RWPE1 (cell line): ENCODE results near the gene TM6SF1.
"Not testable (repeated sequence)": the region's sequence is repeated elsewhere in the genome, so short reads cannot be mapped to it uniquely, and the experiment has no call there.

Experiments
- CTCF ChIA-PET: fragments of 350-600 bp; sonication (Branson Sonifier 250); formaldehyde crosslinking; extraction: SDS; loops from one replicate; lab custom pipeline; 2021; lab: Yijun Ruan, JAX
- POLR2A ChIA-PET: fragments of 400-600 bp; formaldehyde crosslinking; extraction: SDS; loops from one replicate; lab custom pipeline; 2020; ENCODE audit warnings: antibody characterized with exemption; ENCODE audit not compliant: low non-redundant PET; lab: Yijun Ruan, JAX
- DNase-seq: peaks from one replicate; pipeline ENCODE4 v3.0.0; 2012; ENCODE audit warnings: low spot score
- H3K27ac ChIP-seq: fragments of 450-650 bp; 2 replicates; pipeline ENCODE4 v1.5.1; 2017
- TF ChIP-seq, protein P1 (sequence below): fragments of 450-650 bp; conservative IDR thresholded peaks from 2 replicates; pipeline ENCODE4 v1.5.1; 2017; ENCODE audit warnings: low read depth, mild to moderate bottlenecking

TM6SF1 gene

DNA sequence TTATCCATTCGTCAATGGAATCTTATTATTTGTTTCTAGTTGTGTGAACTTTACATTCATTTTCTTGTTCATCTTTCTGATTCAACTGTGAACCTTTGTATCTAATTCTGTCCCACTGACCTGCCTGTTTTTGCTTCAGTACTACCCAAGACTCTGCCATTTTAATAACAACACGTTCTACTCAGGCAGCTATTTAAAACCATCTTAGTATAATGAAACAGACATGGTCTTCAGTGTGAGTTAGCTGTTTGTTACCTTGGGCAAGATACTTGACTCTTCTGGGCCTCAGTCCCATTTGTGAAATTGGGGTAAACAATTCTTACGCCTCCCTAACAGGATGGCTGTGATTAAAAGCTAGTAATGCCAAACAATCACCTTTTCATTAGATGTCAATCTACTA lies 42.0 kb upstream of the TM6SF1 start:
- POLR2A ChIA-PET, result no interaction called here

DNA sequence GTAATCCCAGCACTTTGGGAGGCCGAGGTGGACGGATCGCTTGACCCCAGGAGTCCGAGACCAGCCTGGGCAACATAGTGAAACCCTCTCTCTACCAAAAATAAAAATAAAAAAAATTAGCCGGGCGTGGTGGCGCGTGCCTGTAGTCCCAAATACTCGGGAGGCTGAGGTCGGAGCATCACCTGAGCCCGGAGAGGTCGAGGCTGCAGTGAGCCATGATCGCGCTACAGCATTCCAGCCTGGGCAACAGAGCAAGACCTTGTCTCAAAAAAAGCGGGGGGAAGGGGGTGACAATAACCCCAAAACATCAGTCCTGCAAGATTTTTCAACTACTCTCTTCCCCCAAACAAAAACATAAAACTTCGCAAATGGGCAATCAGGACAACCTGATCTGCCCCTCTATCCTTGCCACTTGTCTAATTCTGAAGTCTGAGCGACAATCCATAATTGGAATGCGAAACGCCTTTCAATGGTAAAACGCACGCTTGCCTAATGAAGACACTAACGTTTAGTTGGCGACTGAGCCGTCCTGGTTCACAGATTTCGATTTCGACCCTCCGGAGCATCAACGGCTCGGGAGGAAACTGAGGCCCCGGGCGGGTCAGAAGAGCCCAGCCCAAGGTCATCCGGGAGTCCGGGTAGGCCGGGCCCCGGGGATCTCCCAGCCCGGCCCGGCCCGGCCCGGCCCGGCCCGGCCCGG lies 41.3 kb upstream of the TM6SF1 start:
- ChIA-PET CTCF (interaction anchor here (0.8 kb wide), 1 partner anchor 398 kb away, joined by 3 read pairs; no protein-coding TSS in a partner anchor), POLR2A (no interaction called here)
- peak overlapping the region; percentile 94 for H3K27ac ChIP-seq
- no peak for DNase-seq
- TF ChIP-seq, protein P1, sequence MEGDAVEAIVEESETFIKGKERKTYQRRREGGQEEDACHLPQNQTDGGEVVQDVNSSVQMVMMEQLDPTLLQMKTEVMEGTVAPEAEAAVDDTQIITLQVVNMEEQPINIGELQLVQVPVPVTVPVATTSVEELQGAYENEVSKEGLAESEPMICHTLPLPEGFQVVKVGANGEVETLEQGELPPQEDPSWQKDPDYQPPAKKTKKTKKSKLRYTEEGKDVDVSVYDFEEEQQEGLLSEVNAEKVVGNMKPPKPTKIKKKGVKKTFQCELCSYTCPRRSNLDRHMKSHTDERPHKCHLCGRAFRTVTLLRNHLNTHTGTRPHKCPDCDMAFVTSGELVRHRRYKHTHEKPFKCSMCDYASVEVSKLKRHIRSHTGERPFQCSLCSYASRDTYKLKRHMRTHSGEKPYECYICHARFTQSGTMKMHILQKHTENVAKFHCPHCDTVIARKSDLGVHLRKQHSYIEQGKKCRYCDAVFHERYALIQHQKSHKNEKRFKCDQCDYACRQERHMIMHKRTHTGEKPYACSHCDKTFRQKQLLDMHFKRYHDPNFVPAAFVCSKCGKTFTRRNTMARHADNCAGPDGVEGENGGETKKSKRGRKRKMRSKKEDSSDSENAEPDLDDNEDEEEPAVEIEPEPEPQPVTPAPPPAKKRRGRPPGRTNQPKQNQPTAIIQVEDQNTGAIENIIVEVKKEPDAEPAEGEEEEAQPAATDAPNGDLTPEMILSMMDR, result no peak

More for the DNA sequence above, 42.0 kb upstream of the TM6SF1 start:
- CTCF ChIA-PET, result no interaction called here
- DNase-seq, result no peak
- TF ChIP-seq, protein P1, result no peak
- no peak overlapping the region for H3K27ac ChIP-seq

DNA sequence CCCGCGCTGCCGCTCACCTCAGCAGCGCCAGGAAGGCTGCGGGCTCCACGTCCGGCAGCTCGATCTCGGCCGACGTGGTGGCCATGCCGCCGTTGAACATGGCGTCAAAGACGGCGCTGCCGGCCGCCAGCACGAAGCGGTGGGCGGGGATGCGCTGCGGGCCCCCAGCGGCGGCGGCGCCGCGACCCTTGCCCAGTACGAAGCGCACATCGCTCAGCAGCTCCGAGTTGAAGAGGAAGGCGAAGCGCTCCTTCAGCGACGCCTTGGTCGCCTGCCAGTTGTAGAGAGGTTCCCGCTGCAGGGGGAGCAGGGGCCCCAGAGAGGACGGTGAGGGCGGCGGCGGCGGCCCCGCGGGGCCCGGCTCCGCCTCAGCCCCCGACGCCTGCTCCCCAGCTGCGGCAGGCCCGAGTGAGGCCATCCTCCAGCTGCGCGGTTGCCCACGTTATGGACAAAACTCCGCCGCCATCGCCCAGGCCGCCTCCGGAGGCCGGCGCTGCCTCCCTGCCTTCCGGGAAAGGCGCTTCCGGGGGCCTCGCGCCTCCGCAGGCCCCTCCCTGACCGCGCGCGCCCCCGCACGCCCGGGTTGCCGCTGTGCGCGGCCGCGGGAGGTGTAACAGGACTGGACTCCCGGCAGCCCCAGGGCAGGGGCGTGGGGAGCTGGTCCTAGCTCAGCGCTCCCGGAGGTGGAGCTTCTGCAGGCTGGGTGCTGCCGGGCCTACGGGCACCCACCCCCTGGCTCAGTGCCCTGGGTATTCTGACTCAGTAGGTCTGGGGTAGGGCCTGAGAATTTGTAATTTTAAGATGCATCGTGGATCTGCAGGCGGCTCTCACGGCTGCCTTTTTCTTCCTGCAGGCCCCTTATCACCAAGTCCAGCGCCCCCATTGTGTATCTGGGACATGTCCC lies 40.5 kb upstream of the TM6SF1 start, which contains the start of gene BTBD1:
TSS of gene BTBD1 (minus strand) at position 519 of the 904 bp plus-strand sequence. CDS start at position 418, 101 bp downstream.
- ChIA-PET CTCF (interaction anchor here (0.8 kb wide), 1 partner anchor 397 kb away, joined by 3 read pairs; no protein-coding TSS in a partner anchor), POLR2A (interaction anchor here (1.0 kb wide), 1 partner anchor 141 kb away, joined by 6 read pairs; the partner anchor contains the start of gene HDGFL3)
- H3K27ac ChIP-seq, result peak within 1 kb of the TSS; percentile 94
- TF ChIP-seq, protein P1, result no peak
- DNase-seq, result peak; percentile 97

DNA sequence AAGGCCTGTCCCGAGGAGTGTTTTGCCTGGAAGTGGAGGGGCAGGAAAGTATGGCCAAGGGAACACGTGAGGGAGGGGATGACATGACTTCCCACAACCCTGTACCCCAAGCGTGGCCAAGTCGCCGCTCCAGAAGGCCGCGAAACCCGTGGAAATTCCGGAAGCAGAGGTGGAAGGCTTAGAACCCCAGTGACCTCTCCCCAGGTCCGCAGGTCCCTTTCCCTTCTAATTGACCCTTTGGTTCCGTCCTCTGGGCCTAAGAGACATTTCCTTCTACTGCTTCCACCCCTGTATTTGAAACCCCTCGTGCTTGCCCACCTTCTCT lies 39.8 kb upstream of the TM6SF1 start:
- POLR2A ChIA-PET, result interaction anchor here (1.0 kb wide), 1 partner anchor 141 kb away, joined by 6 read pairs; the partner anchor contains the start of gene HDGFL3
- TF ChIP-seq, protein P1, result no peak
- H3K27ac ChIP-seq, result peak overlapping the region; percentile 94
- CTCF ChIA-PET, result interaction anchor here (0.6 to 0.7 kb wide), 2 partner anchors 770 to 944 kb away, joined by 3 to 11 read pairs; no protein-coding TSS in a partner anchor
- DNase-seq, result no peak

DNA sequence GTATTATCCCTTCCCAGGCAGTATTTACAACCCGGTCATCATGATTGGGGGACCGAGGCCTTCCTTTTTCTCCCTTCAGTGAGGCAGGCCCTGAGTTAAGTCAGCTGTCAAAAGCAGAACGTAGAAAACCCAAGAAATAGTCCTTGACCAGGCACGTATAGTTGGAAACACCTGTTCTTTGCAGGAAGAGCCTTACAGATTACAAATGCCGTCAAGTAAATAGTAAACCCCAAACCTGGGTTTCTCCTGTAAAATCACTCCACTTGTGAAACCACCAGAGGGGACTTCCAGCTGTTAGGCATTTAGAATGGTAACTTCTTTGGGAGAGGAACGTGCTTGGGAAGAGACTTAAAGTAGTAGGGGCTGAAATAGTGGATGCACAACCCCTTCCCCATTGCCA lies 39.4 kb upstream of the TM6SF1 start:
- CTCF ChIA-PET, result interaction anchor here (0.6 to 0.7 kb wide), 2 partner anchors 770 to 945 kb away, joined by 3 to 11 read pairs; no protein-coding TSS in a partner anchor
- TF ChIP-seq, protein P1, result no peak
- peak overlapping the region; percentile 94 for H3K27ac ChIP-seq

DNA sequence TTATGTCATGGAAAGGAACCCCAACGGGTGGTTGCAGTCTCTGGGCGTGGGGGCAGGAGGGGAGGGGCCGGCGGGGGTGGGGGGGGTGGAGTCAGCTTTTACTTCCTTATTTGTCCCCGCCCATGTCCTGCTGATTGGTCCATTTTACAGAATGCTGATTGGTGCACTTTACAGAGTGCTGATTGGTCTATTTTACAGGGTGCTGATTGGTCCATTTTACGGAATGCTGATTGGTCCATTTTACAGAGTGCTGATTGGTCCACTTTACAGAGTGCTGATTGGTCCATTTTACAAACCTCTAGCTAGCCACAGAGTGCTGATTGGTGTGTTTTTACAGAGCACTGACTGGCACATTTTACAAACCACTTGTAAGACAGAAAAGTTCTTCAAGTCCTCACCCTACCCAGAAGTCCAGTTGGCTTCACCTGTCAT lies 38.2 kb upstream of the TM6SF1 start:
- CTCF ChIA-PET, result interaction anchor here (0.6 kb wide), 1 partner anchor 377 kb away, joined by 3 read pairs; no protein-coding TSS in a partner anchor
- DNase-seq, POLR2A ChIA-PET, H3K27ac ChIP-seq: not testable (repeated sequence)

More for the DNA sequence above, 39.4 kb upstream of the TM6SF1 start:
- POLR2A ChIA-PET, result no interaction called here
- no peak for DNase-seq
